Measurements from ENCODE around the gene MOV10L1. TPM values are rescaled to one million over a fixed set of nuclear protein-coding genes. Genes with fewer than 3 reads are reported as not detected.
A peak's percentile ranks its signal among the peaks of the same experiment; 100 is the strongest.

The MOV10L1 gene
- total and polyA plus RNA-seq, 9 donors, result 0.94 to 6.3 (median 2.0) TPM

GRCh38 chr22:50208939-50209892 lies 119.4 kb downstream of the MOV10L1 start:
- 33 to 46% (median 42%) methylated on average over 22 to 31 of the region's 31 CpGs for WGBS, 3 donors
- DNase-seq, result peak in 3 of 5 donors; percentile 57 to 76 (median 75)
- H3K4me1 ChIP-seq (ENCODE audit: insufficient read depth), result peaks cover 4% of the 10 kb centered on the region
- H3K36me3 ChIP-seq, result no peaks in the 10 kb centered on the region
- H3K9me3 ChIP-seq, result no peaks in the 10 kb centered on the region
- TF ChIP-seq, protein P1, sequence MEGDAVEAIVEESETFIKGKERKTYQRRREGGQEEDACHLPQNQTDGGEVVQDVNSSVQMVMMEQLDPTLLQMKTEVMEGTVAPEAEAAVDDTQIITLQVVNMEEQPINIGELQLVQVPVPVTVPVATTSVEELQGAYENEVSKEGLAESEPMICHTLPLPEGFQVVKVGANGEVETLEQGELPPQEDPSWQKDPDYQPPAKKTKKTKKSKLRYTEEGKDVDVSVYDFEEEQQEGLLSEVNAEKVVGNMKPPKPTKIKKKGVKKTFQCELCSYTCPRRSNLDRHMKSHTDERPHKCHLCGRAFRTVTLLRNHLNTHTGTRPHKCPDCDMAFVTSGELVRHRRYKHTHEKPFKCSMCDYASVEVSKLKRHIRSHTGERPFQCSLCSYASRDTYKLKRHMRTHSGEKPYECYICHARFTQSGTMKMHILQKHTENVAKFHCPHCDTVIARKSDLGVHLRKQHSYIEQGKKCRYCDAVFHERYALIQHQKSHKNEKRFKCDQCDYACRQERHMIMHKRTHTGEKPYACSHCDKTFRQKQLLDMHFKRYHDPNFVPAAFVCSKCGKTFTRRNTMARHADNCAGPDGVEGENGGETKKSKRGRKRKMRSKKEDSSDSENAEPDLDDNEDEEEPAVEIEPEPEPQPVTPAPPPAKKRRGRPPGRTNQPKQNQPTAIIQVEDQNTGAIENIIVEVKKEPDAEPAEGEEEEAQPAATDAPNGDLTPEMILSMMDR (IDR thresholded peaks at IDR 0.05), result no peak
- no peak for TF ChIP-seq EP300 (IDR thresholded peaks at IDR 0.05)
- intact Hi-C loops (cut with DNase I), result loop anchor here in 3 of 4 donors (2.0 to 10.0 kb wide), 4 partner anchors 56 to 287 kb away; no protein-coding TSS in a partner anchor
- no peaks in the 10 kb centered on the region for H3K27me3 ChIP-seq
- H3K27ac ChIP-seq, result peak overlapping the region in 1 of 2 donors; percentile 4
- H3K4me3 ChIP-seq, result no peak overlapping the region

DNA sequence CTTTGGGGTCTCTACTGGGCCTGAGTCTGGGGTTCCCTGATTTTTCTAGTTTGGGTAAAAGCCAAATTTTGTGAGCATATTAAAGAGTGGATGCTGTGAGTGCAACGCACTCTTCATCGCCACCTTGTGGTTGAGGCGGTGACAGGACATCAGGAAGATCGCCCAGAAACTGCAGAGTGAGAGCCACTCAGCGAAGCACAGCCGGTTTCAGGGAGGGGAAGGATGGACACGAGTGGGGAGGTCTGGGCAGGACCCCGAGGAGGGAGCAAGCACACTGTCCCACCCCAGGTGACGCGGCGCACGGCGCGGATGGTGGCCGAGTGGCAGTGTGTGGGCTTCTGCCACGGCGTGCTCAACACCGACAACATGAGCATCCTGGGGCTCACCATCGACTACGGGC lies 120.1 kb downstream of the MOV10L1 start:
- TF ChIP-seq, protein P1 (IDR thresholded peaks at IDR 0.05), result peak; percentile 70 to 86 (median 86)
- no peak for TF ChIP-seq POLR2A (IDR thresholded peaks at IDR 0.05)
- WGBS, 3 donors, result 55 to 61% (median 57%) methylated on average over 20 of the region's 20 CpGs
- intact Hi-C loops (cut with DNase I), result loop anchor here in 3 of 4 donors (2.0 to 10.0 kb wide), 6 partner anchors 57 to 288 kb away; no protein-coding TSS in a partner anchor
- Histone ChIP-seq H3K27me3 (no peaks in the 10 kb centered on the region), H3K27ac (peak overlapping the region in 1 of 2 donors; percentile 4), H3K4me3 (no peak overlapping the region), H3K4me1 (ENCODE audit: insufficient read depth) (peaks cover 4% of the 10 kb centered on the region), H3K9me3 (no peaks in the 10 kb centered on the region), H3K36me3 (no peaks in the 10 kb centered on the region)
- peak; percentile 64 to 83 (median 78) for DNase-seq

DNA sequence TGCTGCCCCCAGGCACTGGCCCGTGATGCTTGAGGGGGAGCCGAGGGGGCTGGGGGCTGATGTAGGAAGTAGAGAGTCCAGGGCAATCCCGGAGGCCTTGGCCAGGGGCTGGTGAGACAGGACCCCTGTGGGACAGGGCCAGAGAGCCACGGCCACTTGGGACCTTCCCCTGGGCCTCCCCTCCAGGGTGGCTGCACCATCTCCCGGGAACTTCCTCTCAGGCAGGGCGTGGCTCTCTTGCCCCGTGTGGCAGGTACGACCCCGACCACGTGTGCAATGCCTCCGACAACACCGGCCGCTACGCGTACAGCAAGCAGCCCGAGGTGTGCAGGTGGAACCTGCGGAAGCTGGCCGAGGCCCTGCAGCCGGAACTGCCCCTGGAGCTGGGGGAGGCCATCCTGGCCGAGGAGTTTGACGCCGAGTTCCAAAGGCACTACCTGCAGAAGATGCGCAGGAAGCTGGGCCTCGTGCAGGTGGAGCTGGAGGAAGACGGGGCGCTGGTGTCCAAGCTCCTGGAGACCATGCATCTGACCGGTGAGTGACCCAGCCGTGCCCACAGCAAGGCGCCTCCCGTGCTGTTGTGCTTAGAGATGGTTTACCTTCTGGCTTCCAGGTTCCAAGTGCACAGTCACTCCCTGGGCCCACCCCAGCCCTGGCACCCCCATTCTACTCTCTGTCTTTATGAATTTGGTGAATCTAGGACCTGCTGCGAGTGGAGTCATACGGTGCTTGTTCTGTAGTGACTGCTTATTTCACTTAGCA lies 120.8 kb downstream of the MOV10L1 start:
- Histone ChIP-seq H3K9me3 (no peaks in the 10 kb centered on the region), H3K4me3 (no peak overlapping the region), H3K36me3 (no peaks in the 10 kb centered on the region), H3K4me1 (ENCODE audit: insufficient read depth) (peaks cover 4% of the 10 kb centered on the region), H3K27ac (no peak overlapping the region), H3K27me3 (no peaks in the 10 kb centered on the region)
- TF ChIP-seq POLR2A (IDR thresholded peaks at IDR 0.05) (no peak), EP300 (IDR thresholded peaks at IDR 0.05) (no peak)
- TF ChIP-seq, protein P1 (IDR thresholded peaks at IDR 0.05), result no peak
- intact Hi-C loops (cut with DNase I), result loop anchor here in 2 of 4 donors (2.0 to 5.0 kb wide), 2 partner anchors 280 to 283 kb away; no protein-coding TSS in a partner anchor
- 85 to 88% (median 85%) methylated on average over 28 to 32 of the region's 32 CpGs for WGBS, 3 donors
- peak in 1 of 5 donors; percentile 45 for DNase-seq

- Histone ChIP-seq H3K27ac (no peak overlapping the region), H3K36me3 (no peaks in the 10 kb centered on the region), H3K9me3 (no peaks in the 10 kb centered on the region), H3K4me1 (ENCODE audit: insufficient read depth) (peaks cover 4% of the 10 kb centered on the region), H3K27me3 (no peaks in the 10 kb centered on the region), H3K4me3 (no peak overlapping the region)
- no peak for TF ChIP-seq POLR2A (IDR thresholded peaks at IDR 0.05)
- TF ChIP-seq EP300 (IDR thresholded peaks at IDR 0.05), result no peak
- WGBS, 3 donors, result 85 to 88% (median 86%) methylated on average over 14 of the region's 14 CpGs
- no peak for DNase-seq
- intact Hi-C loops (cut with DNase I), result loop anchor here in 2 of 4 donors (2.0 to 5.0 kb wide), 2 partner anchors 280 to 284 kb away; no protein-coding TSS in a partner anchor
Measured at GRCh38 chr22:50211147-50211546, 121.3 kb downstream of the MOV10L1 start.

Other genes starting within 250 kb of the MOV10L1 start
- 1 to 10 TPM; 5.8 to 9.6 (median 8.5) TPM for gene ZBED4, start 236.2 kb upstream of the MOV10L1 start, total RNA-seq
- gene ZBED4, start 236.2 kb upstream of the MOV10L1 start, polyA plus RNA-seq, result 1 to 10 TPM; 3.5 to 4.8 TPM
- gene ALG12, start 171.6 kb upstream of the MOV10L1 start, total RNA-seq, result 10 to 100 TPM; 10.5 to 19.2 (median 15.5) TPM
- 10 to 100 TPM in 1 of 2 donors, 1 to 10 TPM in 1; 3.5 to 10.3 TPM for gene ALG12, start 171.6 kb upstream of the MOV10L1 start, polyA plus RNA-seq
- 10 to 100 TPM; 12.9 to 53.4 (median 27.8) TPM for gene CRELD2, start 171.4 kb upstream of the MOV10L1 start, total RNA-seq
- gene CRELD2, start 171.4 kb upstream of the MOV10L1 start, polyA plus RNA-seq, result 10 to 100 TPM in 1 of 2 donors, 1 to 10 TPM in 1; 9.5 to 21.4 TPM
- gene PIM3, start 129.2 kb upstream of the MOV10L1 start, total RNA-seq, result 100 to 1,000 TPM in 1 of 7 donors, 10 to 100 TPM in 6; 29.7 to 291 (median 45.3) TPM
- 10 to 100 TPM in 1 of 2 donors, 1 to 10 TPM in 1; 7.3 to 34.1 TPM for gene PIM3, start 129.2 kb upstream of the MOV10L1 start, polyA plus RNA-seq
- under 1 TPM in 3 of 7 donors, not detected in 4; 0.10 to 0.18 (median 0.10) TPM for gene IL17REL, start 77.2 kb upstream of the MOV10L1 start, total RNA-seq
- gene IL17REL, start 77.2 kb upstream of the MOV10L1 start, polyA plus RNA-seq, result under 1 TPM in 1 of 2 donors, not detected in 1; 0.05 TPM
- gene TTLL8, start 31.7 kb upstream of the MOV10L1 start, total RNA-seq, result not detected
- gene TTLL8, start 31.7 kb upstream of the MOV10L1 start, polyA plus RNA-seq, result not detected
- gene MLC1, start 4.6 kb upstream of the MOV10L1 start, total RNA-seq, result 1 to 10 TPM in 1 of 7 donors, under 1 TPM in 4, not detected in 2; 0.11 to 1.1 (median 0.35) TPM
- under 1 TPM; 0.27 to 0.67 TPM for gene MLC1, start 4.6 kb upstream of the MOV10L1 start, polyA plus RNA-seq
- 1 to 10 TPM; 1.8 to 5.6 (median 3.1) TPM for gene PANX2, start 80.7 kb downstream of the MOV10L1 start, total RNA-seq
- gene PANX2, start 80.7 kb downstream of the MOV10L1 start, polyA plus RNA-seq, result 1 to 10 TPM in 1 of 2 donors, under 1 TPM in 1; 0.27 to 2.0 TPM
- 10 to 100 TPM; 23.5 to 35.2 (median 27.2) TPM for gene TRABD, start 95.9 kb downstream of the MOV10L1 start, total RNA-seq
- gene TRABD, start 95.9 kb downstream of the MOV10L1 start, polyA plus RNA-seq, result 10 to 100 TPM in 1 of 2 donors, under 1 TPM in 1; 0.58 to 25.9 TPM
- 10 to 100 TPM; 18.9 to 31.1 (median 23.0) TPM for gene SELENOO, start 111.0 kb downstream of the MOV10L1 start, total RNA-seq
- 10 to 100 TPM in 1 of 2 donors, under 1 TPM in 1; 0.40 to 23.4 TPM for gene SELENOO, start 111.0 kb downstream of the MOV10L1 start, polyA plus RNA-seq
- gene TUBGCP6, start 155.0 kb downstream of the MOV10L1 start, total RNA-seq, result 10 to 100 TPM; 35.9 to 52.2 (median 40.8) TPM
- 10 to 100 TPM in 1 of 2 donors, 1 to 10 TPM in 1; 7.5 to 42.6 TPM for gene TUBGCP6, start 155.0 kb downstream of the MOV10L1 start, polyA plus RNA-seq
- gene HDAC10, start 161.3 kb downstream of the MOV10L1 start, total RNA-seq, result 10 to 100 TPM; 24.9 to 44.6 (median 41.1) TPM
- 10 to 100 TPM in 1 of 2 donors, 1 to 10 TPM in 1; 2.3 to 33.2 TPM for gene HDAC10, start 161.3 kb downstream of the MOV10L1 start, polyA plus RNA-seq
- gene MAPK12, start 171.7 kb downstream of the MOV10L1 start, total RNA-seq, result 10 to 100 TPM in 6 of 7 donors, 1 to 10 TPM in 1; 7.9 to 35.3 (median 23.3) TPM
- gene MAPK12, start 171.7 kb downstream of the MOV10L1 start, polyA plus RNA-seq, result 10 to 100 TPM in 1 of 2 donors, under 1 TPM in 1; 0.87 to 26.5 TPM
- 10 to 100 TPM in 4 of 7 donors, 1 to 10 TPM in 3; 2.0 to 31.6 (median 12.0) TPM for gene MAPK11, start 180.4 kb downstream of the MOV10L1 start, total RNA-seq
- gene MAPK11, start 180.4 kb downstream of the MOV10L1 start, polyA plus RNA-seq, result 10 to 100 TPM in 1 of 2 donors, under 1 TPM in 1; 0.92 to 13.0 TPM
- gene PLXNB2, start 217.6 kb downstream of the MOV10L1 start, total RNA-seq, result 100 to 1,000 TPM; 121 to 274 (median 229) TPM
- gene PLXNB2, start 217.6 kb downstream of the MOV10L1 start, polyA plus RNA-seq, result 100 to 1,000 TPM in 1 of 2 donors, 10 to 100 TPM in 1; 26.5 to 135 TPM
- gene DENND6B, start 237.0 kb downstream of the MOV10L1 start, total RNA-seq, result 10 to 100 TPM in 2 of 7 donors, 1 to 10 TPM in 5; 2.6 to 17.3 (median 7.4) TPM
- gene DENND6B, start 237.0 kb downstream of the MOV10L1 start, polyA plus RNA-seq, result 1 to 10 TPM in 1 of 2 donors, under 1 TPM in 1; 0.38 to 5.6 TPM